ENCODE data around the gene RB1. TPM values are rescaled to one million over a fixed set of nuclear protein-coding genes. Genes with fewer than 3 reads are reported as not detected.

The RB1 gene
- total RNA-seq, 2 donors from 2014 or later = 42.1 to 43.7 TPM

GRCh38 chr13:48320399-48320790 lies 16.8 kb downstream of the RB1 start:
- Histone ChIP-seq H3K27me3 (replicated peaks; ENCODE audit: insufficient read depth) (no peaks in the 10 kb centered on the region), H3K4me3 (no peak overlapping the region), H3K27ac (no peak overlapping the region), H3K36me3 (no peaks in the 10 kb centered on the region), H3K9me3 (no peaks in the 10 kb centered on the region), H3K4me1 (replicated peaks) (no peaks in the 10 kb centered on the region)
- intact Hi-C loops (cut with DNase I) = no loop called here
- DNase-seq (ENCODE audit: low spot score) = no peak
- WGBS = 84% methylated on average over 20 of the region's 20 CpGs
- TF ChIP-seq POLR2A (IDR thresholded peaks at IDR 0.05) = no peak
- no peak for TF ChIP-seq POLR2AphosphoS5 (IDR thresholded peaks at IDR 0.05)
- no peak for TF ChIP-seq CTCF (IDR thresholded peaks at IDR 0.05)

GRCh38 chr13:48320891-48321510 lies 17.4 kb downstream of the RB1 start:
- H3K4me1 ChIP-seq (replicated peaks) = no peaks in the 10 kb centered on the region
- 60% methylated on average over 35 of the region's 35 CpGs for WGBS
- no peaks in the 10 kb centered on the region for H3K9me3 ChIP-seq
- H3K36me3 ChIP-seq = no peaks in the 10 kb centered on the region
- no peak for DNase-seq (ENCODE audit: low spot score)
- no peak overlapping the region for H3K27ac ChIP-seq
- H3K27me3 ChIP-seq (replicated peaks; ENCODE audit: insufficient read depth) = no peaks in the 10 kb centered on the region
- TF ChIP-seq POLR2A (IDR thresholded peaks at IDR 0.05) = no peak
- TF ChIP-seq POLR2AphosphoS5 (IDR thresholded peaks at IDR 0.05) = no peak
- TF ChIP-seq CTCF (IDR thresholded peaks at IDR 0.05) = no peak
- intact Hi-C loops (cut with DNase I) = no loop called here
- H3K4me3 ChIP-seq = peak overlapping the region; percentile 1 to 5

DNA sequence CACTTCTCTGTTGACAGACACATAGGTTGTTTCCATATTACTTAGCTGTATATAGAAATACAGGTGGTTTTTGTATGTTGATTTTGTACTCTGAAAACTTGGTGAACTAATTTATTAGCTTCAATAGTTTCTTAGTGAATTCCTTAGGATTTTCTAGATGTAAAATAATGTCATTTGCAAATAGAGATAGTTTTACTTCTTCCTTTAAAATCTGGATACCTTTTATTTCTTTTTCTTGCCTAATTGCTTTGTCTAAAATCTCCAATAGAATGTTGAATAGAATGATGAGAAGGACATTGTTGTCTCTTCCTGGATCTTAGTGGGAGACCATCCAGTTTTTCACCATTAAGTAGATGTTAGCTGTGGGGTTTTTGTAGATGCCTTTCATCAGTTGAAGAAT lies 18.7 kb downstream of the RB1 start:
- H3K9me3 ChIP-seq = no peaks in the 10 kb centered on the region
- no peak for DNase-seq (ENCODE audit: low spot score)
- intact Hi-C loops (cut with DNase I) = no loop called here
- no peaks in the 10 kb centered on the region for H3K4me1 ChIP-seq (replicated peaks)
- no peak overlapping the region for H3K27ac ChIP-seq
- H3K4me3 ChIP-seq = no peak overlapping the region
- H3K27me3 ChIP-seq (replicated peaks; ENCODE audit: insufficient read depth) = no peaks in the 10 kb centered on the region
- H3K36me3 ChIP-seq = no peaks in the 10 kb centered on the region
- TF ChIP-seq CTCF (IDR thresholded peaks at IDR 0.05) (no peak), POLR2AphosphoS5 (IDR thresholded peaks at IDR 0.05) (no peak), POLR2A (IDR thresholded peaks at IDR 0.05) (no peak)

GRCh38 chr13:48333976-48334375 lies 30.4 kb downstream of the RB1 start:
- peak; percentile 45 for DNase-seq (ENCODE audit: low spot score)
- no peaks in the 10 kb centered on the region for H3K9me3 ChIP-seq
- WGBS = 68% methylated on average over 1 of the region's 1 CpG

More at GRCh38 chr13:48333976-48334375, 30.4 kb downstream of the RB1 start:
- no peaks in the 10 kb centered on the region for H3K36me3 ChIP-seq
- TF ChIP-seq POLR2AphosphoS5 (IDR thresholded peaks at IDR 0.05) (peak; percentile 32), POLR2A (IDR thresholded peaks at IDR 0.05) (no peak), CTCF (IDR thresholded peaks at IDR 0.05) (no peak)
- H3K4me3 ChIP-seq = no peak overlapping the region
- H3K27ac ChIP-seq = peak overlapping the region in 1 of 2 donors; percentile 8
- intact Hi-C loops (cut with DNase I) = loop anchor here (2.0 kb wide), 1 partner anchor 247 kb away; no protein-coding TSS in a partner anchor
- H3K4me1 ChIP-seq (replicated peaks) = no peaks in the 10 kb centered on the region
- no peaks in the 10 kb centered on the region for H3K27me3 ChIP-seq (replicated peaks; ENCODE audit: insufficient read depth)
